IMR-90 (cell line): Measurements from ENCODE around the gene STAT3. TPM values are rescaled to one million over a fixed set of nuclear protein-coding genes. Genes with fewer than 3 reads are reported as not detected.

Experiments used
- ATAC-seq: fragments of 200-7000 bp; cut with Tn5 transposase; 2 replicates; pipeline ENCODE4 v1.9.1; 2020; ENCODE audit warnings: low read depth, mild to moderate bottlenecking, moderate library complexity
- BruUV-seq: library from RNA; stranded (reverse); fragments of 400-500 nt; replicated peaks from 2 replicates; lab custom pipeline; 2021; lab: Mats Ljungman, UMichigan
- CTCF ChIA-PET: fragments of 300-600 bp; formaldehyde crosslinking; extraction: SDS; loops from one replicate; lab custom pipeline; 2021; ENCODE audit warnings: antibody characterized with exemption; lab: Yijun Ruan, JAX
- POLR2A ChIA-PET: fragments of 300-600 bp; sonication (Branson Sonifier 250); formaldehyde crosslinking; loops from one replicate; lab custom pipeline; 2022; ENCODE audit warnings: antibody characterized with exemption; ENCODE audit not compliant: unreplicated experiment; lab: Charles Lee
- DNase-seq: peaks from one replicate; pipeline ENCODE4 v3.0.0; 2013
- H2AFZ ChIP-seq: replicated peaks from 2 replicates; pipeline ENCODE3; 2013; ENCODE audit warnings: low read length, mild to moderate bottlenecking; ENCODE audit not compliant: poor library complexity
- H2AK5ac ChIP-seq: 2 replicates; pipeline ENCODE4 v1.6.1; 2013; ENCODE audit warnings: low read depth, low read length, inconsistent platforms
- H2AK9ac ChIP-seq: replicated peaks from 2 replicates; pipeline ENCODE3; 2013; ENCODE audit warnings: mild to moderate bottlenecking, low read depth, low read length, moderate library complexity; ENCODE audit not compliant: poor library complexity
- H2BK120ac ChIP-seq: 2 replicates; pipeline ENCODE4 v1.6.1; 2013; ENCODE audit warnings: low read depth, low read length, inconsistent platforms
- H2BK15ac ChIP-seq: 3 replicates; pipeline ENCODE4 v1.6.1; 2013; ENCODE audit warnings: low read depth, low read length, inconsistent platforms
- H2BK20ac ChIP-seq: 2 replicates; pipeline ENCODE4 v1.6.1; 2013; ENCODE audit warnings: low read depth, mild to moderate bottlenecking, inconsistent platforms, low read length, moderate library complexity
- H2BK5ac ChIP-seq: 2 replicates; pipeline ENCODE4 v1.6.1; 2013; ENCODE audit warnings: mild to moderate bottlenecking, low read depth, low read length, inconsistent platforms; ENCODE audit not compliant: poor library complexity, severe bottlenecking
- H3K14ac ChIP-seq: replicated peaks from 2 replicates; pipeline ENCODE4 v1.6.1; 2013; ENCODE audit warnings: low read depth, low read length, inconsistent platforms
- H3K18ac ChIP-seq: 2 replicates; pipeline ENCODE4 v1.6.1; 2013; ENCODE audit warnings: low read depth, low read length, control low read depth
- H3K23ac ChIP-seq: 2 replicates; pipeline ENCODE4 v1.6.1; 2013; ENCODE audit warnings: low read depth, low read length, inconsistent platforms
- H3K27ac ChIP-seq: 2 replicates; pipeline ENCODE4 v1.5.1; 2013; ENCODE audit warnings: mild to moderate bottlenecking, control low read depth, low read length; ENCODE audit not compliant: insufficient read depth
- H3K27me3 ChIP-seq: 2 replicates; pipeline ENCODE4 v1.6.1; 2013; ENCODE audit warnings: low read length; ENCODE audit not compliant: control insufficient read depth, insufficient read depth
- H3K36me3 ChIP-seq: 2 replicates; pipeline ENCODE4 v1.6.1; 2013; ENCODE audit warnings: low read length, mixed read lengths; ENCODE audit not compliant: control insufficient read depth, insufficient read depth
- H3K4ac ChIP-seq: 2 replicates; pipeline ENCODE4 v1.6.1; 2013; ENCODE audit warnings: low read depth, low read length, inconsistent platforms
- H3K4me1 ChIP-seq: 2 replicates; pipeline ENCODE4 v1.6.1; 2013; ENCODE audit warnings: low read length, mixed read lengths; ENCODE audit not compliant: control insufficient read depth, insufficient read depth
- H3K4me2 ChIP-seq: 2 replicates; pipeline ENCODE4 v1.6.1; 2013; ENCODE audit warnings: low read depth, mild to moderate bottlenecking, control low read depth, low read length, moderate library complexity
- H3K4me3 ChIP-seq: 2 replicates; pipeline ENCODE4 v1.5.1; 2013; ENCODE audit warnings: low read depth, mild to moderate bottlenecking, control low read depth, low read length, moderate library complexity; ENCODE audit not compliant: insufficient read depth
- H3K56ac ChIP-seq: 2 replicates; pipeline ENCODE4 v1.6.1; 2013; ENCODE audit warnings: low read length, inconsistent platforms; ENCODE audit not compliant: insufficient read depth; ENCODE audit errors: extremely low read depth
- H3K79me1 ChIP-seq, 2 experiments: 2 replicates each; pipeline ENCODE4 v1.6.1; 2013; ENCODE audit warnings: low read length in 2 of 2, inconsistent platforms in 1 of 2, low read depth in 1 of 2
- H3K9ac ChIP-seq: 2 replicates; pipeline ENCODE4 v1.6.1; 2013; ENCODE audit warnings: low read depth, low read length, control low read depth
- H3K9me1 ChIP-seq: 2 replicates; pipeline ENCODE4 v1.6.1; 2013; ENCODE audit warnings: low read length, inconsistent platforms; ENCODE audit not compliant: insufficient read depth
- H3K9me3 ChIP-seq: 2 replicates; pipeline ENCODE4 v1.6.1; 2013; ENCODE audit warnings: low read length; ENCODE audit not compliant: control insufficient read depth, insufficient read depth
- H4K20me1 ChIP-seq: 2 replicates; pipeline ENCODE4 v1.6.1; 2013; ENCODE audit warnings: low read length, inconsistent platforms; ENCODE audit not compliant: insufficient read depth
- H4K5ac ChIP-seq: 2 replicates; pipeline ENCODE4 v1.6.1; 2013; ENCODE audit warnings: mild to moderate bottlenecking, low read depth, low read length, control low read depth
- H4K8ac ChIP-seq, 2 experiments: 2 replicates each; pipeline ENCODE4 v1.6.1; 2013; ENCODE audit warnings: low read depth in 2 of 2, low read length in 2 of 2, control low read depth in 1 of 2, inconsistent platforms in 1 of 2
- H4K91ac ChIP-seq: 2 replicates; pipeline ENCODE4 v1.6.1; 2013; ENCODE audit warnings: low read depth, low read length, inconsistent platforms; ENCODE audit not compliant: insufficient read depth
- BHLHE40 ChIP-seq: fragments of 150-350 bp; IDR thresholded peaks from 2 replicates; pipeline ENCODE4 v1.6.1; 2016; ENCODE audit warnings: mild to moderate bottlenecking, low read depth, low read length
- CEBPB ChIP-seq: IDR thresholded peaks from 2 replicates; pipeline ENCODE4 v1.6.1; 2012; ENCODE audit warnings: low read depth, low read length, improper control_type of control experiment
- CHD1 ChIP-seq: IDR thresholded peaks from 2 replicates; pipeline ENCODE4 v1.6.1; 2012; ENCODE audit warnings: low read depth, low read length, improper control_type of control experiment
- FOS ChIP-seq: fragments of 150-350 bp; IDR thresholded peaks from 2 replicates; pipeline ENCODE4 v1.6.1; 2016; ENCODE audit warnings: low read depth, low read length
- MAZ ChIP-seq: IDR thresholded peaks from 2 replicates; pipeline ENCODE4 v1.6.1; 2012; ENCODE audit warnings: low read depth, mild to moderate bottlenecking, low read length, improper control_type of control experiment, moderate library complexity, borderline replicate concordance
- MXI1 ChIP-seq: IDR thresholded peaks from 2 replicates; pipeline ENCODE4 v1.6.1; 2012; ENCODE audit warnings: low read depth, mild to moderate bottlenecking, low read length, moderate library complexity, borderline replicate concordance
- NFE2L2 ChIP-seq: fragments of 150-350 bp; IDR thresholded peaks from 2 replicates; pipeline ENCODE4 v1.6.1; 2016; ENCODE audit warnings: low read depth, mild to moderate bottlenecking, low read length
- POLR2A ChIP-seq: IDR thresholded peaks from 2 replicates; pipeline ENCODE4 v1.6.1; 2012; ENCODE audit warnings: mild to moderate bottlenecking, low read depth, low read length
- RAD21 ChIP-seq: IDR thresholded peaks from 2 replicates; pipeline ENCODE4 v1.6.1; 2012; ENCODE audit warnings: low read length, improper control_type of control experiment
- RFX5 ChIP-seq: IDR thresholded peaks from 2 replicates; pipeline ENCODE4 v1.8.0; 2012; ENCODE audit warnings: low read depth, mild to moderate bottlenecking, low read length, moderate library complexity
- SMC3 ChIP-seq: fragments of 150-350 bp; IDR thresholded peaks from 2 replicates; pipeline ENCODE4 v1.6.1; 2016; ENCODE audit warnings: low read depth, mild to moderate bottlenecking, antibody characterized with exemption, low read length, moderate library complexity
- WGBS, 2 experiments: methylation state at CpG; one replicate each; pipeline versions ENCODE4 v1.1.5 to v1.1.7; 2013; ENCODE audit warnings: missing lambda C conversion rate in 2 of 2; ENCODE audit not compliant: insufficient read length in 1 of 2; ENCODE audit errors: extremely low coverage in 2 of 2; 5-methylcytosine and 5-hydroxymethylcytosine counted together
- dilution Hi-C: fragments of 300-500 bp; cut with HindIII; formaldehyde crosslinking; loops from one replicate; pipeline ENCODE4 v1.14.3; 2018; ENCODE audit warnings: low sequenced_read_pairs; ENCODE audit not compliant: unreplicated experiment
- in situ Hi-C: fragments of 300-500 bp; cut with MboI; formaldehyde crosslinking; loops from 3 replicates; pipeline ENCODE4 v1.14.3; 2019; ENCODE audit warnings: low sequenced_read_pairs, inconsistent platforms, mixed read lengths
- intact Hi-C: fragments of 100-400 bp; cut with micrococcal nuclease; formaldehyde crosslinking; loops from 2 replicates; pipeline ENCODE4 v1.10.0; 2022
- polyA plus RNA-seq, 3 experiments: library from polyadenylated mRNA; depleted of rRNA; stranded (reverse); fragments of >200 nt; gene quantifications; 2 replicates each; pipeline ENCODE4 v1.2.3, GENCODE V29; 2012; ENCODE audit warnings: low replicate concordance in 1 of 3
- total RNA-seq: library from RNA; depleted of rRNA; stranded (reverse); fragments of >200 nt; gene quantifications from 2 replicates; pipeline ENCODE4 v1.2.3, GENCODE V29; 2012
- TF ChIP-seq, protein P1 (sequence below): fragments of 150-350 bp; IDR thresholded peaks from 2 replicates; pipeline ENCODE4 v1.6.1; 2016; ENCODE audit warnings: low read depth, mild to moderate bottlenecking, low read length, moderate library complexity, borderline replicate concordance
- TF ChIP-seq, protein P2 (sequence below): fragments of 150-350 bp; IDR thresholded peaks from 2 replicates; pipeline ENCODE4 v1.6.1; 2017; ENCODE audit warnings: mild to moderate bottlenecking, antibody characterized with exemption, low read length, low read depth

STAT3 gene
- total and polyA plus RNA-seq, 2 of the 4 experiments (the other 2 are of a cell fraction) = 47.2 to 66.3 TPM

DNA sequence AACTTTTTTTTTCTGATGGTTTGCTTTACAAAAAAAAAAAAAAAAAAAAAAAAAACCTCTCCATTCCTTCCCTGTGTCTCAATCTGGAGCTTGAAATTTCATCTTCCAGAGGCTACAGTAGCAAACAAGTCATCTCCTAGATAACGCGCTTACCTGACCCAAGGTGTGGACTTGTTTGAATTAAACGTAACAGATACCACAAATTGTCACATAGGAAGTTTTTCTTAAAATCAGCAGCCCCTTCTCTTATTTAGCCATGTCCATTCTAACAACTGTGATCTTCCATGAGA, 114.0 kb downstream of the STAT3 start:
- dilution Hi-C loops (no loop called here), intact Hi-C loops (no loop called here), in situ Hi-C loops (no loop called here)
- H3K79me1 ChIP-seq = peaks cover 9 to 59% of the 10 kb centered on the region in 2 experiments; a peak in 3 of 4 replicates
- no peak overlapping the region for H3K4ac ChIP-seq
- H4K8ac ChIP-seq = no peak overlapping the region
- H2BK120ac ChIP-seq = no peak overlapping the region
- H3K9me1 ChIP-seq = peaks cover 11% of the 10 kb centered on the region
- no peaks in the 10 kb centered on the region for H3K36me3 ChIP-seq
- H2AFZ ChIP-seq = no peak overlapping the region
- POLR2A ChIA-PET = no interaction called here
- TF ChIP-seq SMC3 (no peak), CHD1 (no peak), BHLHE40 (no peak), NFE2L2 (no peak), CEBPB (no peak), RFX5 (no peak), MXI1 (no peak), FOS (no peak), RAD21 (no peak), MAZ (no peak), POLR2A (no peak)
- TF ChIP-seq, protein P1, sequence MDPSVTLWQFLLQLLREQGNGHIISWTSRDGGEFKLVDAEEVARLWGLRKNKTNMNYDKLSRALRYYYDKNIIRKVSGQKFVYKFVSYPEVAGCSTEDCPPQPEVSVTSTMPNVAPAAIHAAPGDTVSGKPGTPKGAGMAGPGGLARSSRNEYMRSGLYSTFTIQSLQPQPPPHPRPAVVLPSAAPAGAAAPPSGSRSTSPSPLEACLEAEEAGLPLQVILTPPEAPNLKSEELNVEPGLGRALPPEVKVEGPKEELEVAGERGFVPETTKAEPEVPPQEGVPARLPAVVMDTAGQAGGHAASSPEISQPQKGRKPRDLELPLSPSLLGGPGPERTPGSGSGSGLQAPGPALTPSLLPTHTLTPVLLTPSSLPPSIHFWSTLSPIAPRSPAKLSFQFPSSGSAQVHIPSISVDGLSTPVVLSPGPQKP = no peak
- TF ChIP-seq, protein P2, sequence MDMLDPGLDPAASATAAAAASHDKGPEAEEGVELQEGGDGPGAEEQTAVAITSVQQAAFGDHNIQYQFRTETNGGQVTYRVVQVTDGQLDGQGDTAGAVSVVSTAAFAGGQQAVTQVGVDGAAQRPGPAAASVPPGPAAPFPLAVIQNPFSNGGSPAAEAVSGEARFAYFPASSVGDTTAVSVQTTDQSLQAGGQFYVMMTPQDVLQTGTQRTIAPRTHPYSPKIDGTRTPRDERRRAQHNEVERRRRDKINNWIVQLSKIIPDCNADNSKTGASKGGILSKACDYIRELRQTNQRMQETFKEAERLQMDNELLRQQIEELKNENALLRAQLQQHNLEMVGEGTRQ = no peak
- no peaks in the 10 kb centered on the region for H3K27me3 ChIP-seq
- H3K27ac ChIP-seq = no peak overlapping the region
- no peak overlapping the region for H2BK15ac ChIP-seq
- no peak overlapping the region for H3K56ac ChIP-seq
- H4K20me1 ChIP-seq = peaks cover 34% of the 10 kb centered on the region
- BruUV-seq = no TSS peak
- H4K5ac ChIP-seq = no peak overlapping the region
- H3K4me2 ChIP-seq = no peak overlapping the region
- 90% methylated on average over 2 of the region's 3 CpGs; no CpG with 5 or more reads in 1 of the 2 experiments for WGBS, 2 experiments
- ATAC-seq = no peak
- no peak overlapping the region for H3K18ac ChIP-seq
- H3K9ac ChIP-seq = no peak overlapping the region
- no peaks in the 10 kb centered on the region for H3K9me3 ChIP-seq
- H2AK9ac ChIP-seq = no peak overlapping the region
- H3K4me3 ChIP-seq = no peak overlapping the region
- DNase-seq = no peak
- no peak overlapping the region for H3K23ac ChIP-seq
- no peak overlapping the region for H4K91ac ChIP-seq
- H3K4me1 ChIP-seq = peaks cover 9% of the 10 kb centered on the region
- CTCF ChIA-PET = interaction anchor here (0.6 kb wide), 1 partner anchor 429 kb away, joined by 3 read pairs; no protein-coding TSS in a partner anchor
- H2BK20ac ChIP-seq = no peak overlapping the region
- no peak overlapping the region for H3K14ac ChIP-seq
- no peak overlapping the region for H2AK5ac ChIP-seq
- no peak overlapping the region for H2BK5ac ChIP-seq
